Type B pancreatic cell (in vitro differentiated cells): Measurements from ENCODE around the gene CERS2. TPM values are rescaled to one million over a fixed set of nuclear protein-coding genes. Genes with fewer than 3 reads are reported as not detected.

Experiments used
- DNase-seq: peaks from one replicate; pipeline ENCODE4 v3.0.0; 2021; ENCODE audit warnings: mixed read lengths; ENCODE audit not compliant: unreplicated experiment; ENCODE audit errors: extremely low spot score
- H3K27ac Mint-ChIP-seq: 2 replicates; pipeline ENCODE4 v1.8.0; 2021; ENCODE audit warnings: mild to moderate bottlenecking, mixed read lengths
- H3K27me3 Mint-ChIP-seq: 2 replicates; pipeline ENCODE4 v1.8.0; 2021; ENCODE audit warnings: mixed read lengths
- H3K36me3 Mint-ChIP-seq: 2 replicates; pipeline ENCODE4 v1.8.0; 2021; ENCODE audit warnings: mixed read lengths
- H3K4me1 Mint-ChIP-seq: one replicate; pipeline ENCODE4 v1.8.0; 2021; ENCODE audit warnings: mixed read lengths; ENCODE audit not compliant: unreplicated experiment
- H3K4me3 Mint-ChIP-seq: 2 replicates; pipeline ENCODE4 v1.8.0; 2021; ENCODE audit warnings: mild to moderate bottlenecking, mixed read lengths
- H3K9me3 Mint-ChIP-seq: 2 replicates; pipeline ENCODE4 v1.8.0; 2021; ENCODE audit warnings: mixed read lengths
- total RNA-seq: library from RNA; stranded (reverse); gene quantifications from 2 replicates; pipeline ENCODE4 v1.2.1, GENCODE V29; 2021; ENCODE audit warnings: low replicate concordance
- TF ChIP-seq, protein P1 (sequence below): fragments of 200-600 bp; sonication (generic); conservative IDR thresholded peaks from 2 replicates; pipeline ENCODE4 v1.5.0; 2021; ENCODE audit warnings: antibody characterized with exemption, mild to moderate bottlenecking

Gene CERS2
- total RNA-seq, 1 donor from 2014 or later, result 181 TPM

GRCh38 chr1:150966011-150966410 lies 8.6 kb downstream of the CERS2 start:
- H3K36me3 Mint-ChIP-seq, result peaks cover 64% of the 10 kb centered on the region

DNA sequence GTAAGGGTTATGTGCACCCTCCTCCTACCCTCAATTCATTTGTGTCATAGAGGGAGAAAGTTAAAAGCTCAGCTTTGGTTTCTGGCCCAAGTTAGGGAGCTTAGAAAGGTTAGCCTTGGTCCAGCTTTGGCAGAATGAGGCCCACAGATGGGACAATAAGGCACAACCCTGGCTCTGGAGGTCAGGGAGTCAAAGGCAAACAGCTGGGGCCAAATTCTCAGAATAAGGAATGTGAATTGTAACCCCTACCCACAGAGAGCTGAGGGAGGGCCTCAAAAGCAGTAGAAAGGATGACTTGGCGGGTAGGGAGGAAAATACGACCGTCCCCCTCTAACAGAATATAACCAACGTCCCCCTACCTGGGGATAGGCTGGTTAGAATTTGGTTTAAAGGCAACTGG lies 9.0 kb downstream of the CERS2 start:
- DNase-seq, result no peak
- no peaks in the 10 kb centered on the region for H3K9me3 Mint-ChIP-seq
- no peak overlapping the region for H3K27ac Mint-ChIP-seq

More at GRCh38 chr1:150966011-150966410, 8.6 kb downstream of the CERS2 start:
- H3K27me3 Mint-ChIP-seq, result no peaks in the 10 kb centered on the region
- H3K9me3 Mint-ChIP-seq, result no peaks in the 10 kb centered on the region
- TF ChIP-seq, protein P1, sequence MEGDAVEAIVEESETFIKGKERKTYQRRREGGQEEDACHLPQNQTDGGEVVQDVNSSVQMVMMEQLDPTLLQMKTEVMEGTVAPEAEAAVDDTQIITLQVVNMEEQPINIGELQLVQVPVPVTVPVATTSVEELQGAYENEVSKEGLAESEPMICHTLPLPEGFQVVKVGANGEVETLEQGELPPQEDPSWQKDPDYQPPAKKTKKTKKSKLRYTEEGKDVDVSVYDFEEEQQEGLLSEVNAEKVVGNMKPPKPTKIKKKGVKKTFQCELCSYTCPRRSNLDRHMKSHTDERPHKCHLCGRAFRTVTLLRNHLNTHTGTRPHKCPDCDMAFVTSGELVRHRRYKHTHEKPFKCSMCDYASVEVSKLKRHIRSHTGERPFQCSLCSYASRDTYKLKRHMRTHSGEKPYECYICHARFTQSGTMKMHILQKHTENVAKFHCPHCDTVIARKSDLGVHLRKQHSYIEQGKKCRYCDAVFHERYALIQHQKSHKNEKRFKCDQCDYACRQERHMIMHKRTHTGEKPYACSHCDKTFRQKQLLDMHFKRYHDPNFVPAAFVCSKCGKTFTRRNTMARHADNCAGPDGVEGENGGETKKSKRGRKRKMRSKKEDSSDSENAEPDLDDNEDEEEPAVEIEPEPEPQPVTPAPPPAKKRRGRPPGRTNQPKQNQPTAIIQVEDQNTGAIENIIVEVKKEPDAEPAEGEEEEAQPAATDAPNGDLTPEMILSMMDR, result no peak
- peaks cover 13% of the 10 kb centered on the region for H3K4me1 Mint-ChIP-seq
- H3K27ac Mint-ChIP-seq, result no peak overlapping the region
- H3K4me3 Mint-ChIP-seq, result no peak overlapping the region
- no peak for DNase-seq

DNA sequence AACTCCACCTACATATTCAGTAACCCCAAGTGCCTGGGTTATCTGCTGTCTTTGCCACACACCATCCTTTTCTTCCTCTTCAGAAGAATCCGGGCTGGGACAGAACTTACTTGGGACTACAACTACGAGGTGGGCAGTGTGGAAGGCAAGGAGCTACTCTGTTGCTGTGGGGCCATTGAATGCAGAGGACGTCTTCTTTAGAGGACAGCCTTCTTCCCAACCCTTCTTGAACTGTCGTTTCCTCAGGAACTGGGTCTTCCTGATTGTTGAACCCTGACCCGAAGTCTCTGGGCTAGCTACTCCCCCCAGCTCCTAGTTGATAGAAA lies 10.5 kb downstream of the CERS2 start:
- TF ChIP-seq, protein P1, result no peak
- no peak overlapping the region for H3K27ac Mint-ChIP-seq
- peaks cover 74% of the 10 kb centered on the region for H3K36me3 Mint-ChIP-seq
- peaks cover 4% of the 10 kb centered on the region for H3K9me3 Mint-ChIP-seq
- H3K4me1 Mint-ChIP-seq, result peaks cover 4% of the 10 kb centered on the region
- no peak for DNase-seq
- no peaks in the 10 kb centered on the region for H3K27me3 Mint-ChIP-seq
- H3K4me3 Mint-ChIP-seq, result no peak overlapping the region

More for the DNA sequence above, 9.0 kb downstream of the CERS2 start:
- Mint-ChIP-seq H3K27me3 (no peaks in the 10 kb centered on the region), H3K4me1 (peaks cover 9% of the 10 kb centered on the region), H3K36me3 (peaks cover 64% of the 10 kb centered on the region), H3K4me3 (no peak overlapping the region)
- TF ChIP-seq, protein P1, result no peak

GRCh38 chr1:150963321-150964163 lies 11.1 kb downstream of the CERS2 start:
- Mint-ChIP-seq H3K36me3 (peaks cover 72% of the 10 kb centered on the region), H3K9me3 (peaks cover 5% of the 10 kb centered on the region), H3K4me3 (no peak overlapping the region), H3K27ac (peak overlapping the region; percentile 94), H3K27me3 (no peaks in the 10 kb centered on the region), H3K4me1 (no peaks in the 10 kb centered on the region)
- DNase-seq, result no peak
- TF ChIP-seq, protein P1, result no peak

DNA sequence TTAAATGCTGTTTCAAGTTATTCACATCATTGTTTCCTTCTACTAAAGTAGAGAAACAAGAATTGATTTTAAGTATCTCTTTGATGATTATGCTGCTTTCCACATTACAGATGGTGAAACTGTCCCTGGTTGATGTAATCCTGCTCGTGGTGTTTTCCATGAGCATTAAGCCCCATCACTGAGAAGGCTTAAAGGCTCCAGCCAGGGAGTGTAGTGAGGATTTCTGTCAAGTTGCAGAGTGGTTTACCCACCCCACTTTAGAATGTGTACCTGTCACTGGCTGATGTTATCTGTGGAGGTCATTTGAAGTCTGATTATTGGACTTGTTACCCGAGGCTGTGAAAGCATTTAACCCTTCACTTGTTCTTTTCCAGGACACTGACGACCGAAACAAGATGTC lies 12.9 kb downstream of the CERS2 start:
- Mint-ChIP-seq H3K27me3 (no peaks in the 10 kb centered on the region), H3K27ac (peak overlapping the region; percentile 94), H3K9me3 (peaks cover 5% of the 10 kb centered on the region), H3K4me1 (no peaks in the 10 kb centered on the region), H3K4me3 (peak overlapping the region; percentile 65), H3K36me3 (peaks cover 59% of the 10 kb centered on the region)
- TF ChIP-seq, protein P1, result no peak
- no peak for DNase-seq
